GM19467 (cell line): Measurements from ENCODE around the gene PLBD2.
A peak's percentile ranks its signal among the peaks of the same experiment; 100 is the strongest.

Experiments
- ATAC-seq: cut with Tn5 transposase; IDR thresholded peaks from one replicate; pipeline ENCODE4 v1.9.1; 2021; ENCODE audit warnings: mild to moderate bottlenecking, moderate library complexity; ENCODE audit not compliant: unreplicated experiment

Gene PLBD2

DNA sequence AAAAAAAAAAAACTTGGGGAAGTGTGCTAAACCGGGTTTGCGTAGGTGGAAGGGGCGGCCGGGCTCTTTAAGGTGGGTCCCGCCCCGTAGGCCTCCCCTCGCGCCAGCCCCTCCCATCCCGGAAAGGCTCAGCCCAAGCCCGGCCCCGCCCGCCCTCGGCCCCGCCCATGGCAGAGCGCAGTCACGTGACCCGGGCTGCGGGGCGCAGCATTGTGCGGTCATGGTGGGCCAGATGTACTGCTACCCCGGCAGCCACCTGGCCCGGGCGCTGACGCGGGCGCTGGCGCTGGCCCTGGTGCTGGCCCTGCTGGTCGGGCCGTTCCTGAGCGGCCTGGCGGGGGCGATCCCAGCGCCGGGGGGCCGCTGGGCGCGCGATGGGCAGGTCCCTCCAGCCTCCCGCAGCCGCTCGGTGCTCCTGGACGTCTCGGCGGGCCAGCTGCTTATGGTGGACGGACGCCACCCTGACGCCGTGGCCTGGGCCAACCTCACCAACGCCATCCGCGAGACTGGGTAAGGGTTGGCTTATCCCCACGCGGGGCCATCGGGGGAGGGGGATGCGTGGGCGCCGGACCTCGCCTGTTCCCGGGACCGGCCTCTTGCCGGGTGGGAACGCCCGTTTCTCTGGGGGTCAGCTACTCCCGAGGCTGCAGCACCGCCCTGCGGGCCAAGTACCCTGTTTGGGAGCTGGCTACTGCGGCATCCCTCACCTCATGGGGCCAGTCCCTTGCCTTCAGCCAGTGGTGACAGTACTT is at the start of gene PLBD2:
PLBD2 (plus strand) TSS at position 207 of the 752 bp plus-strand sequence; CDS start at position 221, 14 bp downstream.
- ATAC-seq, result peak; percentile 82

DNA sequence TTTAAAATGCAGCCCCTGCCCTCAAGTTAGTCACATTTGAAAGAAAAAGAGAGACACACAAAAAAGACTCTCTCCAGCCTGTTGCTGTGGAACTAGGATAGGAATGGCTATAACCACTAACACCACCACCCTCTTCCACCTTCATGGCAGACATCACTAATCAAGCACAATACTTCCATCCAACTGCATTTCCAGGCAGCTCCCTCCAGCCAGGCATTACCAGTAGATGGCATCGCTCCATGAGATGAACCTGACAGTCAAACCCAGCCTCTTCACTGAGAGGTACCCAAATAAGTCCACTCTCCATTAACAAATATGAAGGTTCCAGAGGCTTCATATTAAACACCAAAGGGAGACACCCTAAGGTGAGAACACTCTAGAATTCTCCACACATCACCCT is 47.9 kb upstream of the PLBD2 start:
- ATAC-seq, result no peak

DNA sequence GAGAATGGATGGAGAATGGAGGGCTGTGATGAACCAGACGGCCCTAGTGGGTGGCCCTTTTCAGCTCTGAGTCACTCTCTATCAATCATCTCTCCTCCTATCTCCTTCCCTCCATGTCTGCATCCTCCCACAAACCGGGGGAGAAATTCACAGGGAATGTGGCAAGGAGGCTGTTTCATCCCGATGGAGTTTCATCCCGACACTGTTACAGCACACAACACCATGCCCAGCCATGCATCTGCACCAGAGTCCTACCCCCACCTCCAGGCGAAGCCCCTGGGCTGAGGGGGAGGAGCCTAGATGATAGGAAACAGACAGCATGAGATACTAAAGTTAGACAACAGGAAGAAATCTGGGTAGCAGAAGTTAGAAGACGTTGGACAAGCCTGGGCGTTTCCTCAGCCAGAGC is 44.3 kb upstream of the PLBD2 start:
- no peak for ATAC-seq

DNA sequence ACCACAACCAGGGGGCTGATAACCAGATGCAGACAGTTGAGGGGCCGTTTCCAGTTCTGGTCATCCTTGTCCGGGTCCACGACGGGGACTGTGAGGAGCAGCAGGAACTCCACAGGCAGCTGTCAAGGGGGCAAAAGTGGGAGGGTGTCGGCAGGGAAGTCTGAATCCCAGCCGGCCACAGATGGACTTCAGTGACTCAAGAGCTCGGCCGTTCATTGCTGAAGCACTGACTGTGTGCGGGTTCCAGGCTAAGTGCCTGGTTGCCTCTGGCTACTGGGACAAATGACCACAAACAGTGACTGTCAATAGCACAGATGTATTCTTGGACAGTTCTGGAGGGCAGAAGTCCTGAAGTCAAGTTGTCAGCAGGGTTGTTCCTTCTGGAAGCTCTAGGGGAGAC is 43.0 kb upstream of the PLBD2 start:
- ATAC-seq, result no peak

GRCh38 chr12:113316155-113316554 is 42.2 kb upstream of the PLBD2 start:
- no peak for ATAC-seq

DNA sequence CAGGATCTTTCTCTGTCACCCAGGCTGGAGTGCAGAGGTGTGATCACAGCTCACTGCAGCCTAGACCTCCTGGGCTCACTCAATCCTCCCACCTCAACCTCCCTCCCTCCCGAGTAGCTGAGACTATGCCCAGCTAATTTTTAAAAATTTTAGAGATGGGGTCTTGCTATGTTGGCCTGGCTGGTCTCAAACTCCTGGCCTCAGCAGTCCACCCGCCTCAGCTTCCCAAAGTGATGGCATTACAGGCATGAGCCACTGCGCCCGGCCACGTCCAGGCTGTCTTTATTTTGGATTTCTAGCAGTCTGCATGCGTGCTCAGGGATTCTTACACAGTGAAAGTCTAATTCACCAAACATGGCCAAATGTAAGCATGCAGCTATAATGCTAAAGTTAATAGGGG is 41.3 kb upstream of the PLBD2 start:
- no peak for ATAC-seq

DNA sequence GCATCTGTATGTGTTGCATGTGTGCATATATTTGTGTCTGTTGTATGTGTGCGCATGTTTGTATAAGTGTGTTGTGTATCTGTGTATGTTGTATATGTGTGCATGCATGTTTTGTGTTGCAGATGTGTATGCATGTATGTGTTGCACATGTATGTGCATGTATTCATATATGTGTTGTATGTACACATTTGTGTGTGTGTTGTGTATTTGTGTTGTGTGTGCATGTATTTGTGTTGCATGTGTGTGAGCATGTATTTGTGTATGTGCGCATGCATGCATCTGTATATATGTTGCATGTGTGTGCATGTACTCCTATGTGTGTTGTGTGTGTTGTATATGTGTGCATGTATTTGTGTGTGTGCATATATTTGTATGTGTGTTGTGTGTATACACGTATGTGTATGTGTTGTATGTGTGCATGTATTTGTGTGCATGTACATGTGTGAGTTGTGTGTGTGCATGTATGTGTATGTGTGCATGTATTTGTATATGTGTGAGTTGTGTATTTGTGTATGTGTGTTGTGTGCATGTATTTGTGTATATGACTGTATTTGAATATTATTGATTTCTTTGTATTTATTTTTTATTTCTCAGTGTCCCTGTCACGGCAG is 40.2 kb upstream of the PLBD2 start:
- ATAC-seq, result no peak

- no peak for ATAC-seq
Measured at GRCh38 chr12:113318900-113319628, 39.3 kb upstream of the PLBD2 start.

DNA sequence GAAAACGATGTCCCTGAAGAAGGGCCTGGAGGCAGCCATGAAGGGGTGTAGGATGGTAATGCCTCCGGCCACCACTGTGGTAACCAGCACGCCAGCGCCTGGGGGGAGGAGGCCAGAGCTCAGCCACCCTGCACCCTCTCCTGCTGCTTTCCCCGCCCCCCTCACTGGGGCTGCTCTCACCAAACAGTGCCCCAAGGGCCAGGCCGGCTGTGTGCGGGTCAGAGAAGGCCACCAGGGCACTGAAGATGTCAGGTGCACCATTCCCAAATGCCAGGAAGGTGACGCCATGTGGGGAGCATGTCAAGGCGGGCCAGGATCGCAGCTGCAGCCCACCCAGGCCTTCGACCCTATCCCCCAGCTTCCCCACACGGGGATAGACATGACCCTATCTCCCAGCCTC is 38.0 kb upstream of the PLBD2 start:
- ATAC-seq, result no peak

DNA sequence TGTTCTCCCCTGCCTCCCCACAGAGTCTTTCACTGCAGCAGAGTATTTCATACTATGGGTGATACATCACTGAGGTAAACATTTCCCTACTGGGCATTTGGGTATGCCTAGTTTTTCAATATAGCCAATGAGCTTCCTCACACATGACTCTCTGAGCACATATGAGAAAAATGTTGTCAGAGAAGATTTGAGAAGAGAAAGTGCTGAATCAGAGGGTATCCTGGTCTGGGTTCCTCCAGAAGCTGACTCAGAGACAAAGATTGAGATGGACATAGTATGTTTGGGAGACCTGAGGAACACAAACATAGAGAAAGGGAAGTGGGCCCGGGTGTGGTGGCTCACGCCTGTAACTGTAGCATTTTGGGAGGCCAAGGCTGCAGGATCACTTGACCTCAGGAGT is 36.0 kb upstream of the PLBD2 start:
- ATAC-seq, result no peak

- ATAC-seq, result no peak
Measured at GRCh38 chr12:113325916-113326315, 32.5 kb upstream of the PLBD2 start.

- no peak for ATAC-seq
Measured at GRCh38 chr12:113326775-113327395, 31.5 kb upstream of the PLBD2 start.

DNA sequence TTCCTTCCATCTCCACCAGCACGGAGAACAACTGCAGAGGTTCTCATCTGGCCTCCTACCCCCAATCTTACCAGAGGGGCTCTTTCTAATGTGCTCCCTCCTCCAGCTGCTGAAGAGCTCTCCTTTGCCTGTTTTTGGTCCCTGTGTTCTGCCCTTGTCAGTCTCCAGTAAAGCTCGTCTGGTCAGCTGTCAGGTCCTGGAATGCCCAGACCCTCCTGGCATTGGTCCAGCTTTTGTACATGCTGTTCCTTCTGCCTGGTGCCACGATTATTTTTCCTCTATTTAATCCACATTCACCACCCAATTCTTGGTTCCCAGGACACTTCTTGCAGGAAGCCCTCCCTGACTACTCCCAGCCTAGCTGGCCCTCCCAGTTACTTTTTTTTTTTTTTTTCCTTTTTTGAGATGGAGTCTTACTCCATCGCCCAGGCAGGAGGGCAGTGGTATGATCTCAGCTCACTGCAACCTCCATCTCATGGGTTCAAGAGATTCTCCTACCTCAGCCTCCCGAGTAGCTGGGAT is 30.0 kb upstream of the PLBD2 start:
- no peak for ATAC-seq

DNA sequence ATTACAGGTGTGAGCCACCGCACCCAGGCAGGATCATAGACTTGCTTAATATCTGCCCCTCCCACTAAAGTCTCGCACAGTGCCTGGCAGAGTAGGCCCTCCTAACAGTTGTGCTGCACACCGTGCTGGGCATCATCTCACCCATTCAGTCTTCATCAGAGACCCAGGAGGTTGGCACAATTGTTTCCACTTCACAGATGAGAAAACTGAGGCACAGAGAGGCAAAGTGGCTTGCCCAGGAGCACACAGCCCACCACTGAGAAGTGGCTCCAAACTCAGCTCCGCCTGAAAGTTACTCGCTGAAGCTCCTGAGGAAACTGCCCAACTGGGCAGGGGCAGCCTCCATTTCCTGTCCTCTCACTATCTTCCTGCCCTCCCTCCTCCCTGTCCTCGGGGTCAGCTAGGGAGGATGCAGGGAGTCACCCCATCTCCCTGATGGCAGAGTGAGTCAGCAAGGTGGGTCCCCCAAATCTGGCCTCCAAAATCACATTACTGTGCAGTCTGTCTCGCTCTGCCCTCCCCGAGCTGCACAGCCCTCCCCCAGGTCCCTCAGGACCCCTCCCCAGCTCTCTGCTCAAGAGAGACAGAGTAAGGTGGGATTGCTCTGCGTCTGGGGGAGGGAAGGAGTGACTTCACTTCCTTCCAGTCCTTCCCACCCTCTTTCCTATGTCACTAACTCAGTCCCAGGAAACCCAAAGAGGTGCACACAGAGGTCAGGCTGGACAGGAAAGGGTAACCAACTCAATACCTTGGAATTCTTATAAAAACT is 29.2 kb upstream of the PLBD2 start:
- no peak for ATAC-seq

DNA sequence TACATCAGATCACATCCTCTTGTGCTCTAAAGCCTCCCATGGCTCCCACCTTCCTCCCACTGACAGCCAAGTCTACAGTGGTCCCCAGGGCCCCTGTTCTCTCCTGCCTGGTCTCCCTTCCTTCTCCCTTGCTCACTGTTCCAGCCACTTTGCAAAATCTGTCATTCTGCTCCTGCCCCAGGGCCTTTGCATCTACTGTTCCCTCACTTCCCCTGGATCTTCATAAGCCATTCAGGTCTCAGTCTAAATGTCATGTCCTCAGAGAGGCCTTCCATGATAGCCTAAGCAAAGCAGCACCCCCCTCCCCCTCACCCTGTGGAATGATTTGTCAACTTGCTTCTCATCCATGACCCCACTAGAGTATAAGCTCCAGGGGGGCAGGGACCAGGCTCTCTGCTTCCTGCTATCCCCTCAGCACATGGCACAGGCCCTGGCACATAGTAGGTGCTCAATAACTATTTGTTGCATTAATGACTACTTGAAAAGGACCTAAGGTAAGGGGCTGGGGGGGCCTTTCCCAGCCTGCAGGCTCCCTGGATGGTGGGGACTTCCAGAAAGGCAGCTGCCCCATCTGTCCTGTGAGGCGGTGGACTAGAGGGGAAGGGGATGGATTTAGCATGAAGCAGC is 28.5 kb upstream of the PLBD2 start:
- no peak for ATAC-seq

GRCh38 chr12:113330505-113330904 is 27.9 kb upstream of the PLBD2 start:
- no peak for ATAC-seq

DNA sequence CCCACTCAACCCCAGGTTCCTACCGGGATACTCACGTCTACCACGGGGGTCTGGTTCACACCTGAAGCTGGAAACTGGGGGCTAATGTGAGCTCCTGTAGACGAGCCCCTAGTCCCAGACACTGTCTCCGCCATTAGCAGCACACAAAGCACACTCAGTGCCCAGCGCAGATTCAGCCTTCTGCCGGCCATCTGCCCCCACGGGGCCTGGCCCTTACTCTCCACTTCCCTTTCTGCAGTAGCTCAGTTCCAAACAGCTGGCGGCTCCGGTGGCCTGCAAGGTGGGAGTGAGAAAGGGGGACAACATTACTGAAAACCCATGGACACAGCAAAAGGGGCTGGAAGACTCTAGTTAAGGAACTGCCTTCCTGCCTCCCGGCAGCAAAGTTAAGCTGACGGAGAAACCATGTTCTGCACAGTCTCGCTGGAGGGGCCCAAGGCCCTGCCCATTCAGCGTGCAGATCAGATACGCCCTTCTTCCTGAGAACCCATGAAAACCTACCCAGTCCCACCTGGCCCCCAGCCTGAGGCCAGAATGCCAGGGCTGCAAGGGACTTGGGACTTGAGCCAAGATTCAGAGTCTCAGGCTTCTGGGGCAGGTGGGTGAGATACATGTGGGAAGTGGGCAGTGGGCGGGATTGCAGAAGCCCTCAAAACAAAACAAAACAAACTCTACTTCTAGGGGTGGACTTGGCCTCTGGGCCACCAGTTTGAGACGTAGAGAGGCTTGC is 25.5 kb upstream of the PLBD2 start:
- no peak for ATAC-seq

DNA sequence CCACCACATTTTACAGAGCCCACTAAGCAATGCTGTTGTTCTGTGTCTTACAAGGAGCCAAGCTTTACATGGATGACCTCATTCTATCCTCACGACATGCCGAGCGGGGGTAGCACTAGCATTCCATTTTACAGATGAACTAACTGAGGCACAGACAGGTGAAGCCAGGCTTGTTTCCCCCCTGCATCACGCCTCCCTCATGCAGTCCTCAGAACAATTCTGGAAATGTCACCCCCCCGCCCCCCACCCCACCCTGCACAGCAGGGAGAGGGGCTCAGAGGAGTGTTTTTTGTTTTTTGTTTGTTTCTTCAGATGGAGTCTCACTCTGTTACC is 25.0 kb upstream of the PLBD2 start:
- no peak for ATAC-seq

DNA sequence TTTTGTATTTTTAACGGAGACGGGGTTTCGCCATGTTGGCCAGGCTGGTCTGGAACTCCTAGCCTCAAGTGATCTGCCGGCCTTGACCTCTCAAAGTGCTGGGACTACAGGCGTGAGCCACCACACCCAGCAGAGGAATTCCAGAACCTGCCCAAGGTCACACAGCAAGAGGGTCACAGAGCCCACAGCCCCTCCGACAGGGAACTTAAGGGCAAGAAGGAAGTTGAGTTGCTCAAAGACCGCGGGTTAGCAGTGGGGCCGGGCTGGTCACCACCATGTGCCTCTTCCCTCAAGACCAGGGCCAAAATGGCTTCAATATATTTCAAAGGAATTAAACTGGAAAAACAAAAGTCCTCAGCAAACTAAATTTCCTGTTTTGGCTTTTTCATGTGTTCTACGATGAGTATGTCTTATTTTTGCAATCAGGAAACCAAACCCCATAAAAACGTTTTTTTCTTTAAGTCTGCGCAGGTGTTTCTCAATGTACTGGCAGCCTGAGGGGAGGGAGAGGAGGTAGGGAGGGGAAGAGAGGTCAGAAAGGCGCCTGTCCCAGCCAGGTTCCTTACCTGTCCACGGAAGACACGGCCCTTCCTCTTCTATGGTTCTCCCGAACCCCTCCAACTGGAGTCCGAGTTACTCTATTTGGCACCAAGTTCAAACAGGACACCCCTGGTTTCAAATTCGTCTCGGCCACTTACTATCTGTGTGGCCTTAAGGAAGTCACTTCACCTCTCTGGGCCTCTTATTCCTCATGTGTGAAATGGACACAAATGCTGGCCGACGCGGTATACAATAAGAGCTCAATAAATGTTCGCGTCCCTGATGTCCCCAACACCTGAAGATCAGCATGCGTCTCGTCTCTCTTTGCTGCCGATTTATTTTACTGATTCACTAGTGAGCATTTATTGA is 24.3 kb upstream of the PLBD2 start:
- no peak for ATAC-seq
